A549 (cell line): Measurements from ENCODE around the gene ENTPD2. TPM values are rescaled to one million over a fixed set of nuclear protein-coding genes. Genes with fewer than 3 reads are reported as not detected.

Experiments used
- ATAC-seq, 2 experiments: fragments of 200-7000 bp in 1 of 2; fragments of >200 bp in 1 of 2; cut with Nextera tagmentation in 1 of 2; cut with Tn5 transposase in 1 of 2; 3 replicates each; pipeline versions ENCODE4 v1.8.0 to v1.9.1; 2018 to 2020; ENCODE audit warnings: mild to moderate bottlenecking in 1 of 2, moderate library complexity in 1 of 2
- CTCF ChIA-PET: fragments of 300-600 bp; sonication (Branson Sonifier 250); formaldehyde crosslinking; extraction: SDS; loops from one replicate; lab custom pipeline; 2021; ENCODE audit warnings: antibody characterized with exemption, inconsistent platforms; lab: Yijun Ruan, JAX
- POLR2A ChIA-PET: fragments of 350-600 bp; formaldehyde crosslinking; extraction: SDS; loops from one replicate; lab custom pipeline; 2021; ENCODE audit warnings: antibody characterized with exemption, inconsistent platforms; lab: Yijun Ruan, JAX
- DNase-seq, 2 experiments: peaks; one replicate each; pipeline versions ENCODE4 v3.0.0 to v3.0.0-alpha.2; 2011 to 2016; ENCODE audit warnings: low read depth in 1 of 2, low spot score in 1 of 2
- FAIRE-seq: peaks from 2 replicates; lab custom pipeline; 2011; peaks lifted over from hg19 to GRCh38; lab: Jason Lieb, UNC
- H3K27ac ChIP-seq, 2 experiments: fragments of >200 bp; sonication (Bioruptor Twin); formaldehyde crosslinking; 3 replicates each; pipeline ENCODE4 v1.5.1; 2016 to 2017
- H3K4me1 ChIP-seq: fragments of >200 bp; sonication (Bioruptor Twin); formaldehyde crosslinking; 3 replicates; pipeline ENCODE4 v1.6.1; 2016
- H3K4me2 ChIP-seq: fragments of >200 bp; sonication (Bioruptor Twin); formaldehyde crosslinking; 3 replicates; pipeline ENCODE4 v1.6.1; 2016
- H3K4me3 ChIP-seq: fragments of >200 bp; sonication (Bioruptor Twin); formaldehyde crosslinking; 3 replicates; pipeline ENCODE4 v1.5.1; 2016
- H3K9me3 ChIP-seq: fragments of >200 bp; sonication (Bioruptor Twin); formaldehyde crosslinking; 3 replicates; pipeline ENCODE4 v1.6.1; 2016
- CBX2 ChIP-seq: fragments of 200-600 bp; sonication (generic); IDR thresholded peaks from 2 replicates; pipeline ENCODE4 v1.6.1; 2016; ENCODE audit warnings: low read depth, mild to moderate bottlenecking, borderline replicate concordance
- CHD2 ChIP-seq: fragments of 150-350 bp; IDR thresholded peaks from 2 replicates; pipeline ENCODE4 v1.6.1; 2014; ENCODE audit warnings: low read length; ENCODE audit not compliant: partially characterized antibody
- EHF ChIP-seq: fragments of 250-450 bp; sonication (Bioruptor Pico); IDR thresholded peaks from 2 replicates; pipeline ENCODE4 v1.5.0; 2020; ENCODE audit warnings: mild to moderate bottlenecking
- EHMT2 ChIP-seq: fragments of 200-600 bp; sonication (generic); IDR thresholded peaks from 2 replicates; pipeline ENCODE4 v1.6.1; 2016; ENCODE audit warnings: antibody characterized with exemption, low read depth, mild to moderate bottlenecking, moderate library complexity
- EP300 ChIP-seq, 2 experiments: fragments of >200 bp; sonication (Bioruptor Twin); formaldehyde crosslinking; IDR thresholded peaks; 2 replicates in 1 of 2; 3 replicates in 1 of 2; pipeline ENCODE4 v1.6.1; 2016 to 2017
- ESRRA ChIP-seq: fragments of 150-350 bp; IDR thresholded peaks from 2 replicates; pipeline ENCODE4 v1.6.1; 2014; ENCODE audit warnings: mild to moderate bottlenecking, low read length, borderline replicate concordance
- FOSL2 ChIP-seq, 2 experiments: fragments of 450-650 bp in 1 of 2; fragments of >200 bp in 1 of 2; sonication (Bioruptor Twin) in 1 of 2; formaldehyde crosslinking; IDR thresholded peaks; 2 replicates each; pipeline versions ENCODE4 v1.5.0 to v1.6.1; 2016 to 2020; ENCODE audit warnings: mild to moderate bottlenecking in 1 of 2, moderate library complexity in 1 of 2
- GATA3 ChIP-seq: IDR thresholded peaks from 2 replicates; pipeline ENCODE4 v1.6.1; 2012; ENCODE audit warnings: borderline replicate concordance
- HDAC2 ChIP-seq: fragments of 200-600 bp; sonication (generic); IDR thresholded peaks from 2 replicates; pipeline ENCODE4 v1.6.1; 2016
- HEYL ChIP-seq: fragments of 250-450 bp; sonication (Bioruptor Pico); IDR thresholded peaks from 2 replicates; pipeline ENCODE4 v1.8.0; 2021; ENCODE audit warnings: mild to moderate bottlenecking, moderate library complexity
- HMGXB4 ChIP-seq: fragments of 250-450 bp; sonication (Bioruptor Pico); IDR thresholded peaks from 2 replicates; pipeline ENCODE4 v1.5.0; 2021; ENCODE audit warnings: mild to moderate bottlenecking, moderate library complexity, borderline replicate concordance
- HOXA7 ChIP-seq: fragments of 250-450 bp; sonication (Bioruptor Pico); IDR thresholded peaks from 2 replicates; pipeline ENCODE4 v1.5.0; 2020; ENCODE audit warnings: mild to moderate bottlenecking, moderate library complexity
- HOXB13 ChIP-seq: fragments of 250-450 bp; sonication (Bioruptor Pico); IDR thresholded peaks from 2 replicates; pipeline ENCODE4 v1.5.0; 2020; ENCODE audit warnings: low read depth, mild to moderate bottlenecking, moderate library complexity
- HOXB5 ChIP-seq: fragments of 250-450 bp; sonication (Bioruptor Pico); IDR thresholded peaks from 2 replicates; pipeline ENCODE4 v1.5.0; 2020; ENCODE audit warnings: mild to moderate bottlenecking, moderate library complexity
- JUN ChIP-seq, 2 experiments: fragments of >200 bp; sonication (Bioruptor Twin); formaldehyde crosslinking; IDR thresholded peaks; 2 replicates in 1 of 2; 3 replicates in 1 of 2; pipeline ENCODE4 v1.6.1; 2016 to 2017
- MAFK ChIP-seq: fragments of 450-650 bp; IDR thresholded peaks from 2 replicates; pipeline ENCODE4 v1.6.1; 2014; ENCODE audit not compliant: partially characterized antibody
- MYC ChIP-seq: IDR thresholded peaks from 2 replicates; pipeline ENCODE4 v1.6.1; 2012; ENCODE audit warnings: mild to moderate bottlenecking, inconsistent platforms, low read length, improper control_type of control experiment, borderline replicate concordance
- NFE2L2 ChIP-seq: fragments of 150-350 bp; conservative IDR thresholded peaks from 2 replicates; pipeline ENCODE4 v1.6.1; 2014; ENCODE audit warnings: low read length
- NR3C1 ChIP-seq: fragments of >200 bp; sonication (Bioruptor Twin); formaldehyde crosslinking; IDR thresholded peaks from 3 replicates; pipeline ENCODE4 v1.6.1; 2017
- PHF8 ChIP-seq: fragments of 200-600 bp; sonication (generic); IDR thresholded peaks from 2 replicates; pipeline ENCODE4 v1.6.1; 2016; ENCODE audit warnings: low read depth, mild to moderate bottlenecking, antibody characterized with exemption, moderate library complexity, borderline replicate concordance
- RARB ChIP-seq: fragments of 250-450 bp; sonication (Bioruptor Pico); IDR thresholded peaks from 2 replicates; pipeline ENCODE4 v1.8.0; 2021; ENCODE audit warnings: mild to moderate bottlenecking, moderate library complexity
- RFX5 ChIP-seq: fragments of 450-650 bp; IDR thresholded peaks from 2 replicates; pipeline ENCODE4 v1.7.1; 2014; ENCODE audit warnings: antibody characterized with exemption, mild to moderate bottlenecking, moderate library complexity
- SMC3 ChIP-seq: fragments of >200 bp; sonication (Bioruptor Twin); formaldehyde crosslinking; IDR thresholded peaks from 3 replicates; pipeline ENCODE4 v1.6.1; 2018; ENCODE audit warnings: inconsistent platforms
- SREBF2 ChIP-seq: fragments of 450-650 bp; IDR thresholded peaks from 2 replicates; pipeline ENCODE4 v1.6.1; 2014; ENCODE audit warnings: mild to moderate bottlenecking, moderate library complexity
- ZNF302 ChIP-seq: fragments of 250-450 bp; sonication (Bioruptor Pico); IDR thresholded peaks from 2 replicates; pipeline ENCODE4 v1.9.0; 2021; ENCODE audit warnings: inconsistent platforms, mild to moderate bottlenecking, moderate library complexity
- ZSCAN20 ChIP-seq: fragments of 250-450 bp; sonication (Bioruptor Pico); IDR thresholded peaks from 2 replicates; pipeline ENCODE4 v1.8.0; 2022; ENCODE audit warnings: mild to moderate bottlenecking, moderate library complexity
- WGBS: methylation state at CpG from one replicate; pipeline ENCODE4 v1.1.6; 2017; ENCODE audit errors: missing lambda C conversion rate; 5-methylcytosine and 5-hydroxymethylcytosine counted together
- polyA plus RNA-seq, 4 experiments: library from polyadenylated mRNA; depleted of rRNA in 3 of 4; stranded (reverse); fragments of >200 nt; fragmentation: RNase III in 1 of 4; extraction: RNeasy Plus Mini Kit Qiagen cat#74134 plus additional on column Dnase treatment in 1 of 4; gene quantifications; 2 replicates in 3 of 4; 3 replicates in 1 of 4; pipeline ENCODE4 v1.2.3, GENCODE V29; 2011 to 2017

ENTPD2 gene
- polyA plus RNA-seq, 2 of the 4 experiments (the other 2 are of a cell fraction), result 0.75 to 1.2 TPM

- no peak overlapping the region for H3K4me2 ChIP-seq
- WGBS, result 78% methylated on average over 11 of the region's 11 CpGs
- DNase-seq (no peak), ATAC-seq (no peak), FAIRE-seq (no peak)
- H3K4me3 ChIP-seq, result no peak overlapping the region
- ChIA-PET CTCF (interaction anchor here (0.9 to 24.0 kb wide), 16 partner anchors 13 to 138 kb away, joined by 3 to 321 read pairs (median 4); partner anchors contain the start of genes NPDC1, RNF224 and SAPCD2), POLR2A (no interaction called here)
- no peaks in the 10 kb centered on the region for H3K9me3 ChIP-seq
- H3K4me1 ChIP-seq, result peaks cover 22% of the 10 kb centered on the region
- no peak overlapping the region for H3K27ac ChIP-seq
- TF ChIP-seq RFX5 (no peak), ZNF302 (CRISPR knock-in tag) (no peak), NFE2L2 (no peak), EHMT2 (no peak), JUN (IDR thresholded peaks at IDR 0.05) (no peak), MAFK (no peak), HOXA7 (no peak), HOXB5 (no peak), EP300 (IDR thresholded peaks at IDR 0.05) (no peak), ESRRA (no peak), MYC (no peak), SMC3 (no peak), CHD2 (no peak), FOSL2 (IDR thresholded peaks at IDR 0.05) (no peak), FOSL2 (CRISPR knock-in tag; IDR thresholded peaks at IDR 0.05) (no peak), EHF (no peak), ZSCAN20 (CRISPR knock-in tag) (no peak), HDAC2 (no peak)
Observed at GRCh38 chr9:137089232-137089947, 35.5 kb upstream of the ENTPD2 start.

GRCh38 chr9:137088121-137088520, 34.3 kb upstream of the ENTPD2 start:
- TF ChIP-seq CHD2 (no peak), GATA3 (no peak), RARB (CRISPR knock-in tag) (no peak), HOXA7 (no peak), HMGXB4 (CRISPR knock-in tag) (no peak)
- ATAC-seq (no peak), DNase-seq (no peak), FAIRE-seq (no peak)
- no peaks in the 10 kb centered on the region for H3K9me3 ChIP-seq
- peaks cover 34% of the 10 kb centered on the region for H3K4me1 ChIP-seq
- H3K4me3 ChIP-seq, result no peak overlapping the region
- peak overlapping the region; percentile 99 for H3K4me2 ChIP-seq
- POLR2A ChIA-PET, result interaction anchor here (1.9 kb wide), 1 partner anchor 25 kb away, joined by 4 read pairs; no protein-coding TSS in a partner anchor
- no peak overlapping the region for H3K27ac ChIP-seq
- 85% methylated on average over 5 of the region's 5 CpGs for WGBS
- CTCF ChIA-PET, result interaction anchor here (0.9 to 24.0 kb wide), 12 partner anchors 12 to 149 kb away, joined by 3 to 321 read pairs (median 5); partner anchors contain the start of genes NPDC1, RNF224 and SAPCD2

DNA sequence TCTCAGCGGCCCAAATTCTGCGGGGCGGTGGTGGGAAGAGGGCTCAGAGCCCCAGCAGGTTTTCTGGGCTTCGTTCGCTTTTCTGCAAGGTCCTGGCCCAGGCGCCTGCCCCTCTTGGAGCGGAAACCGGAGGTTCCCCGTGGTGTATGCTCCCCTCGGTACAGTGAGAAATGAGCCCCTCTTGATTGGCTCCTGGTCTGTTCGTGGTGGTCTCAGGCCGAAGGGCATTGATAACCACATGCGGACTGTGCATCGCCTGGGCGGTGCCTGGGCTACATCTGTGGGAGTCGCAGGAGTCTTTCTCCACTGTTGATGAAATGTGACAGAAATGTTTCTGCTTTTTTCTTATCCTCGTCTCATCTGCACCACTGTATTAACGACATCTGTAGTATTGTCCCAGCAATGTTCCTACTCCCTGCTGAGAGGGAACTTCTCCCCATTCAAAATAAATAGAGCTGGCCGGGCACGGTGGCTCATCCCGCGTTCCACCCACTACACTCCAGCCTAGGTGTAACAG, 33.6 kb upstream of the ENTPD2 start:
- ChIA-PET CTCF (interaction anchor here (1.0 to 24.0 kb wide), 16 partner anchors 9 to 150 kb away, joined by 3 to 321 read pairs (median 7); partner anchors contain the start of genes NPDC1, RNF224, SAPCD2 and UAP1L1), POLR2A (interaction anchor here (0.6 to 2.5 kb wide), 13 partner anchors 10 to 153 kb away, joined by 3 to 19 read pairs (median 4); partner anchors contain the start of genes DPP7, SAPCD2, TPRN and TUBB4B)
- no peaks in the 10 kb centered on the region for H3K9me3 ChIP-seq
- FAIRE-seq, result no peak
- peak overlapping the region; percentile 89 to 92 for H3K27ac ChIP-seq
- peak overlapping the region; percentile 99 for H3K4me2 ChIP-seq
- TF ChIP-seq SMC3, result no peak
- no peak for TF ChIP-seq RARB (CRISPR knock-in tag)
- TF ChIP-seq PHF8, result no peak
- no peak for TF ChIP-seq HMGXB4 (CRISPR knock-in tag)
- TF ChIP-seq EHF, result no peak
- no peak for TF ChIP-seq HEYL
- TF ChIP-seq CBX2, result no peak
- no peak for TF ChIP-seq NR3C1
- TF ChIP-seq EHMT2, result no peak
- no peak for TF ChIP-seq FOSL2 (IDR thresholded peaks at IDR 0.05)
- TF ChIP-seq FOSL2 (CRISPR knock-in tag; IDR thresholded peaks at IDR 0.05), result no peak
- no peak for TF ChIP-seq SREBF2
- no peak for TF ChIP-seq CHD2
- no peak for TF ChIP-seq HOXB13 (CRISPR knock-in tag)
- no peak for TF ChIP-seq RFX5
- H3K4me3 ChIP-seq, result peak overlapping the region; percentile 82
- H3K4me1 ChIP-seq, result peaks cover 41% of the 10 kb centered on the region
- DNase-seq, result no peak
- no peak for ATAC-seq
- WGBS, result 58% methylated on average over 13 of the region's 22 CpGs
